HG03432 (cell line): ENCODE results near the gene AKAIN1.

Experiments used
- ATAC-seq: cut with Tn5 transposase; IDR thresholded peaks from one replicate; pipeline ENCODE4 v1.9.1; 2021; ENCODE audit warnings: mild to moderate bottlenecking, moderate library complexity; ENCODE audit not compliant: unreplicated experiment

Gene AKAIN1

GRCh38 chr18:5097116-5097703 is 99.8 kb downstream of the AKAIN1 start:
- ATAC-seq, result no peak

DNA sequence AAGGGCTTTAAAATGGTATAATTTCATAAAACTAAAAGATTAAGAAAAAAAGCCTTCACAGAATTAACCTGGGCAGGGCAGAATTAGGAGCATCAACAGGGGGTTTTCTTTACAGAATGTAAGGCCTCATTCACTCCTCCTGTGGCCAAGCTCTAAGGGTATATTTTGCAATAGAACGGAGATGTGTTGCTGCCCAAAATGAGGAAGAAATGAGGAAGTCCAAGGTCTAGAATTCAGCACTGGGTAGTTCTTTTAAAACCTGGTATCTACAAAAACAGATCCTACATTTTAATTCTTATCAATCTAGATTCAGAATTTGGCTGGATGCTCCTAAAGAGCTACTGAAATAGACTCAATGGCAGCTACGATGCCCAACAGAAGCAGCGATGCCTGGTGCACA is 101.8 kb downstream of the AKAIN1 start:
- ATAC-seq, result no peak

- no peak for ATAC-seq
These were observed 103.2 kb downstream of the AKAIN1 start for GRCh38 chr18:5093902-5094301.
